GM23338 (cell line): ENCODE data around the gene DNAJC1. TPM values are rescaled to one million over a fixed set of nuclear protein-coding genes. Genes with fewer than 3 reads are reported as not detected.

Experiments used
- ATAC-seq: fragments of 200-7000 bp; cut with Tn5 transposase; 3 replicates; pipeline ENCODE4 v1.9.1; 2020
- DNase-seq: peaks from one replicate; pipeline ENCODE4 v3.0.0-alpha.2; 2015; ENCODE audit warnings: low spot score
- H2AFZ ChIP-seq: fragments of 200-600 bp; sonication (generic); 2 replicates; pipeline ENCODE4 v1.8.0; 2016; ENCODE audit warnings: antibody characterized with exemption, mild to moderate bottlenecking, moderate library complexity
- H3F3A ChIP-seq: fragments of 200-600 bp; sonication (generic); replicated peaks from 2 replicates; pipeline ENCODE4 v1.8.0; 2017; ENCODE audit warnings: antibody characterized with exemption, mixed run types, low read depth
- H3K27ac ChIP-seq: fragments of 200-600 bp; sonication (generic); 2 replicates; pipeline ENCODE4 v1.6.1; 2016; ENCODE audit warnings: low read depth
- H3K27me3 ChIP-seq: fragments of 200-600 bp; sonication (generic); 2 replicates; pipeline ENCODE4 v1.8.0; 2016; ENCODE audit warnings: mild to moderate bottlenecking, mixed run types, moderate library complexity; ENCODE audit not compliant: insufficient read depth
- H3K36me3 ChIP-seq: fragments of 200-600 bp; sonication (generic); 2 replicates; pipeline ENCODE4 v1.8.0; 2016; ENCODE audit warnings: mild to moderate bottlenecking; ENCODE audit not compliant: insufficient read depth
- H3K4me1 ChIP-seq: fragments of 200-600 bp; sonication (generic); 2 replicates; pipeline ENCODE4 v1.8.0; 2016; ENCODE audit warnings: mild to moderate bottlenecking, moderate library complexity; ENCODE audit not compliant: insufficient read depth
- H3K4me2 ChIP-seq: fragments of 200-600 bp; sonication (generic); 2 replicates; pipeline ENCODE4 v1.7.1; 2017; ENCODE audit warnings: mixed run types
- H3K4me3 ChIP-seq: fragments of 200-600 bp; sonication (generic); 2 replicates; pipeline ENCODE4 v1.6.1; 2016; ENCODE audit warnings: mixed run types
- H3K79me2 ChIP-seq: fragments of 200-600 bp; sonication (generic); replicated peaks from 2 replicates; pipeline ENCODE4 v1.8.0; 2017; ENCODE audit warnings: mild to moderate bottlenecking; ENCODE audit not compliant: insufficient read depth
- H3K9me2 ChIP-seq: fragments of 200-600 bp; sonication (generic); 2 replicates; pipeline ENCODE4 v1.8.0; 2017; ENCODE audit not compliant: insufficient read depth
- H4K20me1 ChIP-seq: fragments of 200-600 bp; sonication (generic); replicated peaks from 2 replicates; pipeline ENCODE4 v1.8.0; 2017; ENCODE audit warnings: mild to moderate bottlenecking; ENCODE audit not compliant: insufficient read depth
- H3K27ac Mint-ChIP-seq: 2 replicates; pipeline ENCODE4 v1.8.0; 2020; ENCODE audit warnings: inconsistent platforms, mild to moderate bottlenecking, moderate library complexity, mixed read lengths
- H3K27me3 Mint-ChIP-seq: 3 replicates; pipeline ENCODE4 v1.8.0; 2022; ENCODE audit warnings: low read depth, mild to moderate bottlenecking, moderate library complexity, mixed read lengths, inconsistent platforms; ENCODE audit not compliant: insufficient read depth, poor library complexity
- H3K36me3 Mint-ChIP-seq: 3 replicates; pipeline ENCODE4 v1.8.0; 2021; ENCODE audit warnings: low read depth, mild to moderate bottlenecking, inconsistent platforms, moderate library complexity, mixed read lengths
- H3K4me1 Mint-ChIP-seq: 3 replicates; pipeline ENCODE4 v1.8.0; 2020; ENCODE audit warnings: mild to moderate bottlenecking, inconsistent platforms, mixed read lengths
- H3K4me3 Mint-ChIP-seq: 3 replicates; pipeline ENCODE4 v1.8.0; 2021; ENCODE audit warnings: moderate library complexity, mild to moderate bottlenecking, inconsistent platforms, mixed read lengths
- H3K9me3 Mint-ChIP-seq: 3 replicates; pipeline ENCODE4 v1.8.0; 2020; ENCODE audit warnings: moderate library complexity, mild to moderate bottlenecking, inconsistent platforms, mixed read lengths
- EZH2 ChIP-seq: fragments of 200-600 bp; sonication (generic); IDR thresholded peaks from one replicate; pipeline ENCODE4 v1.8.0; 2017; ENCODE audit warnings: antibody characterized with exemption, mild to moderate bottlenecking, low read depth; ENCODE audit not compliant: unreplicated experiment
- EZH2phosphoT487 ChIP-seq: fragments of 200-600 bp; sonication (generic); IDR thresholded peaks from one replicate; pipeline ENCODE4 v1.8.1; 2018; ENCODE audit warnings: antibody characterized with exemption; ENCODE audit not compliant: unreplicated experiment
- REST ChIP-seq: IDR thresholded peaks from one replicate; pipeline ENCODE4 v1.6.1; 2018; ENCODE audit warnings: antibody characterized with exemption; ENCODE audit not compliant: unreplicated experiment
- ZNF114 ChIP-seq: fragments of 250-450 bp; sonication (Bioruptor Pico); IDR thresholded peaks from 2 replicates; pipeline ENCODE4 v1.5.0; 2020; ENCODE audit warnings: mild to moderate bottlenecking, moderate library complexity
- polyA plus RNA-seq: library from polyadenylated mRNA; unstranded; fragments of >200 nt; fragmentation: Nextera tagmentation; extraction: Ambion mirVana; gene quantifications from 2 replicates; pipeline ENCODE4 v1.2.1, GENCODE V29; 2016
- total RNA-seq: library from RNA; depleted of rRNA; stranded (reverse); fragments of >200 nt; shearing (Covaris generic); gene quantifications from 2 replicates; pipeline ENCODE4 v1.2.3, GENCODE V29; 2014
- TF ChIP-seq, protein P1 (sequence below): fragments of 250-450 bp; sonication (Bioruptor Pico); IDR thresholded peaks from 2 replicates; pipeline ENCODE4 v1.5.0; 2020; ENCODE audit warnings: mild to moderate bottlenecking, moderate library complexity
- TF ChIP-seq, protein P2 (sequence below), 2 experiments: fragments of 200-600 bp in 1 of 2; sonication (generic) in 1 of 2; conservative IDR thresholded peaks; 2 replicates each; pipeline versions ENCODE4 v1.5.1 to v1.6.1; 2016 to 2017; ENCODE audit warnings: antibody characterized with exemption in 2 of 2, low read depth in 2 of 2, mild to moderate bottlenecking in 2 of 2, moderate library complexity in 1 of 2

DNAJC1 gene
- total and polyA plus RNA-seq, 2 experiments from 2014 or later, result 38.6 to 45.3 TPM

DNA sequence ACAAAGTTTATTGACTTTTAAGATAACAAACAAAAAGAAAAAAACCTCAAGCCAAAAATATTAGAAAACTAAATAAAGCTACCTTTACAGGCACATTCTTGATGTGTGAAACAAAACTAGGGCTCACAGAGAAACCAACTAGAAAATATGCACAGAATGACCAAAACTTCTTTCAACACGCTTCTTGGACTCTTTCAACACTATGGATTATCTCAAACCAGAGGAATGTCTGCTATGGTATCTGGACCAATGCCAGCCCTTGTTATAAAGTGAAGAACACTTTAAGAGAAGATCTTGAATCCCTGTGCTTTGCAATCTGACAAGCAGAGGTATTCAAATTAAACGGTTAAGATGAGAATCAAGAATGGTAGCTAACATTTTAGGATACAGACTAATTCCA is 76.6 kb downstream of the DNAJC1 start:
- H3K27ac ChIP-seq, result no peak overlapping the region
- Mint-ChIP-seq H3K36me3 (no peaks in the 10 kb centered on the region), H3K4me3 (no peak overlapping the region), H3K9me3 (no peaks in the 10 kb centered on the region), H3K27me3 (peaks cover 3% of the 10 kb centered on the region), H3K27ac (no peak overlapping the region), H3K4me1 (peaks cover 19% of the 10 kb centered on the region)
- no peaks in the 10 kb centered on the region for H3F3A ChIP-seq
- H2AFZ ChIP-seq, result no peak overlapping the region
- no peaks in the 10 kb centered on the region for H3K36me3 ChIP-seq
- no peak for ATAC-seq
- no peaks in the 10 kb centered on the region for H3K27me3 ChIP-seq
- no peak overlapping the region for H3K4me3 ChIP-seq
- no peak overlapping the region for H3K4me2 ChIP-seq
- DNase-seq, result no peak
- H4K20me1 ChIP-seq, result no peaks in the 10 kb centered on the region
- TF ChIP-seq, protein P1, sequence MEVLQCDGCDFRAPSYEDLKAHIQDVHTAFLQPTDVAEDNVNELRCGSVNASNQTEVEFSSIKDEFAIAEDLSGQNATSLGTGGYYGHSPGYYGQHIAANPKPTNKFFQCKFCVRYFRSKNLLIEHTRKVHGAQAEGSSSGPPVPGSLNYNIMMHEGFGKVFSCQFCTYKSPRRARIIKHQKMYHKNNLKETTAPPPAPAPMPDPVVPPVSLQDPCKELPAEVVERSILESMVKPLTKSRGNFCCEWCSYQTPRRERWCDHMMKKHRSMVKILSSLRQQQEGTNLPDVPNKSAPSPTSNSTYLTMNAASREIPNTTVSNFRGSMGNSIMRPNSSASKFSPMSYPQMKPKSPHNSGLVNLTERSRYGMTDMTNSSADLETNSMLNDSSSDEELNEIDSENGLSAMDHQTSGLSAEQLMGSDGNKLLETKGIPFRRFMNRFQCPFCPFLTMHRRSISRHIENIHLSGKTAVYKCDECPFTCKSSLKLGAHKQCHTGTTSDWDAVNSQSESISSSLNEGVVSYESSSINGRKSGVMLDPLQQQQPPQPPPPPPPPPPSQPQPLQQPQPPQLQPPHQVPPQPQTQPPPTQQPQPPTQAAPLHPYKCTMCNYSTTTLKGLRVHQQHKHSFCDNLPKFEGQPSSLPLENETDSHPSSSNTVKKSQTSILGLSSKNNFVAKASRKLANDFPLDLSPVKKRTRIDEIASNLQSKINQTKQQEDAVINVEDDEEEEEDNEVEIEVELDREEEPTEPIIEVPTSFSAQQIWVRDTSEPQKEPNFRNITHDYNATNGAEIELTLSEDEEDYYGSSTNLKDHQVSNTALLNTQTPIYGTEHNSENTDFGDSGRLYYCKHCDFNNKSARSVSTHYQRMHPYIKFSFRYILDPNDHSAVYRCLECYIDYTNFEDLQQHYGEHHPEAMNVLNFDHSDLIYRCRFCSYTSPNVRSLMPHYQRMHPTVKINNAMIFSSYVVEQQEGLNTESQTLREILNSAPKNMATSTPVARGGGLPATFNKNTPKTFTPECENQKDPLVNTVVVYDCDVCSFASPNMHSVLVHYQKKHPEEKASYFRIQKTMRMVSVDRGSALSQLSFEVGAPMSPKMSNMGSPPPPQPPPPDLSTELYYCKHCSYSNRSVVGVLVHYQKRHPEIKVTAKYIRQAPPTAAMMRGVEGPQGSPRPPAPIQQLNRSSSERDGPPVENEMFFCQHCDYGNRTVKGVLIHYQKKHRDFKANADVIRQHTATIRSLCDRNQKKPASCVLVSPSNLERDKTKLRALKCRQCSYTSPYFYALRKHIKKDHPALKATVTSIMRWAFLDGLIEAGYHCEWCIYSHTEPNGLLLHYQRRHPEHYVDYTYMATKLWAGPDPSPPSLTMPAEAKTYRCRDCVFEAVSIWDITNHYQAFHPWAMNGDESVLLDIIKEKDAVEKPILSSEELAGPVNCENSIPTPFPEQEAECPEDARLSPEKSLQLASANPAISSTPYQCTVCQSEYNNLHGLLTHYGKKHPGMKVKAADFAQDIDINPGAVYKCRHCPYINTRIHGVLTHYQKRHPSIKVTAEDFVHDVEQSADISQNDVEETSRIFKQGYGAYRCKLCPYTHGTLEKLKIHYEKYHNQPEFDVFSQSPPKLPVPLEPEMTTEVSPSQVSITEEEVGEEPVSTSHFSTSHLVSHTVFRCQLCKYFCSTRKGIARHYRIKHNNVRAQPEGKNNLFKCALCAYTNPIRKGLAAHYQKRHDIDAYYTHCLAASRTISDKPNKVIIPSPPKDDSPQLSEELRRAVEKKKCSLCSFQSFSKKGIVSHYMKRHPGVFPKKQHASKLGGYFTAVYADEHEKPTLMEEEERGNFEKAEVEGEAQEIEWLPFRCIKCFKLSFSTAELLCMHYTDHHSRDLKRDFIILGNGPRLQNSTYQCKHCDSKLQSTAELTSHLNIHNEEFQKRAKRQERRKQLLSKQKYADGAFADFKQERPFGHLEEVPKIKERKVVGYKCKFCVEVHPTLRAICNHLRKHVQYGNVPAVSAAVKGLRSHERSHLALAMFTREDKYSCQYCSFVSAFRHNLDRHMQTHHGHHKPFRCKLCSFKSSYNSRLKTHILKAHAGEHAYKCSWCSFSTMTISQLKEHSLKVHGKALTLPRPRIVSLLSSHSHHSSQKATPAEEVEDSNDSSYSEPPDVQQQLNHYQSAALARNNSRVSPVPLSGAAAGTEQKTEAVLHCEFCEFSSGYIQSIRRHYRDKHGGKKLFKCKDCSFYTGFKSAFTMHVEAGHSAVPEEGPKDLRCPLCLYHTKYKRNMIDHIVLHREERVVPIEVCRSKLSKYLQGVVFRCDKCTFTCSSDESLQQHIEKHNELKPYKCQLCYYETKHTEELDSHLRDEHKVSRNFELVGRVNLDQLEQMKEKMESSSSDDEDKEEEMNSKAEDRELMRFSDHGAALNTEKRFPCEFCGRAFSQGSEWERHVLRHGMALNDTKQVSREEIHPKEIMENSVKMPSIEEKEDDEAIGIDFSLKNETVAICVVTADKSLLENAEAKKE (CRISPR knock-in tag), result no peak
- TF ChIP-seq EZH2phosphoT487 (no peak), EZH2 (no peak), REST (no peak), ZNF114 (CRISPR knock-in tag) (no peak)
- TF ChIP-seq, protein P2, sequence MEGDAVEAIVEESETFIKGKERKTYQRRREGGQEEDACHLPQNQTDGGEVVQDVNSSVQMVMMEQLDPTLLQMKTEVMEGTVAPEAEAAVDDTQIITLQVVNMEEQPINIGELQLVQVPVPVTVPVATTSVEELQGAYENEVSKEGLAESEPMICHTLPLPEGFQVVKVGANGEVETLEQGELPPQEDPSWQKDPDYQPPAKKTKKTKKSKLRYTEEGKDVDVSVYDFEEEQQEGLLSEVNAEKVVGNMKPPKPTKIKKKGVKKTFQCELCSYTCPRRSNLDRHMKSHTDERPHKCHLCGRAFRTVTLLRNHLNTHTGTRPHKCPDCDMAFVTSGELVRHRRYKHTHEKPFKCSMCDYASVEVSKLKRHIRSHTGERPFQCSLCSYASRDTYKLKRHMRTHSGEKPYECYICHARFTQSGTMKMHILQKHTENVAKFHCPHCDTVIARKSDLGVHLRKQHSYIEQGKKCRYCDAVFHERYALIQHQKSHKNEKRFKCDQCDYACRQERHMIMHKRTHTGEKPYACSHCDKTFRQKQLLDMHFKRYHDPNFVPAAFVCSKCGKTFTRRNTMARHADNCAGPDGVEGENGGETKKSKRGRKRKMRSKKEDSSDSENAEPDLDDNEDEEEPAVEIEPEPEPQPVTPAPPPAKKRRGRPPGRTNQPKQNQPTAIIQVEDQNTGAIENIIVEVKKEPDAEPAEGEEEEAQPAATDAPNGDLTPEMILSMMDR (conservative IDR thresholded peaks at IDR 0.05; ENCODE audit: low read depth in 2 of 2), result no peak
- peaks cover 11% of the 10 kb centered on the region; the same call in 1 of the 2 replicates for H3K4me1 ChIP-seq
- H3K9me2 ChIP-seq, result no peaks in the 10 kb centered on the region
- H3K79me2 ChIP-seq, result no peaks in the 10 kb centered on the region
